Suprapubic skin (tissue), 4 donors: ENCODE data around the gene HNRNPUL2. TPM values are rescaled to one million over a fixed set of nuclear protein-coding genes. Genes with fewer than 3 reads are reported as not detected.
"Not testable (repeated sequence)": the region's sequence is repeated elsewhere in the genome, so short reads cannot be mapped to it uniquely, and the experiment has no call there.

Experiments used
- DNase-seq, 2 donors: peaks; one replicate each; pipeline ENCODE4 v3.0.0-alpha.2; 2019; ENCODE audit warnings: low spot score in 2 of 2
- H3K27ac ChIP-seq: fragments of 200-600 bp; sonication (generic); one replicate; pipeline ENCODE4 v1.5.1; 2019
- H3K27me3 ChIP-seq: fragments of 200-600 bp; sonication (generic); one replicate; pipeline ENCODE4 v1.5.1; 2019
- H3K36me3 ChIP-seq: fragments of 200-600 bp; sonication (generic); one replicate; pipeline ENCODE4 v1.5.1; 2019
- H3K4me1 ChIP-seq: fragments of 200-600 bp; sonication (generic); one replicate; pipeline ENCODE4 v1.5.1; 2019
- H3K4me3 ChIP-seq: fragments of 200-600 bp; sonication (generic); one replicate; pipeline ENCODE4 v1.5.1; 2019; ENCODE audit warnings: mild to moderate bottlenecking
- H3K9me3 ChIP-seq: fragments of 200-600 bp; sonication (generic); one replicate; pipeline ENCODE4 v1.5.1; 2019
- CTCF ChIP-seq, 2 donors: fragments of 200-600 bp in 1 of 2; fragments of 450-650 bp in 1 of 2; sonication (generic) in 1 of 2; IDR thresholded peaks; one replicate each; pipeline ENCODE4 v1.5.1; 2016 to 2019; ENCODE audit warnings: antibody characterized with exemption in 2 of 2, mild to moderate bottlenecking in 1 of 2, moderate library complexity in 1 of 2
- EP300 ChIP-seq: sonication (generic); formaldehyde crosslinking; IDR thresholded peaks from one replicate; pipeline ENCODE4 v1.6.1; 2017; ENCODE audit warnings: antibody characterized with exemption
- POLR2A ChIP-seq, 2 donors: fragments of 450-650 bp; IDR thresholded peaks; one replicate each; pipeline ENCODE4 v1.6.1; 2017; ENCODE audit warnings: antibody characterized with exemption in 2 of 2, mild to moderate bottlenecking in 2 of 2, moderate library complexity in 2 of 2
- POLR2AphosphoS5 ChIP-seq, 3 donors: sonication (generic); formaldehyde crosslinking; IDR thresholded peaks; one replicate each; pipeline ENCODE4 v1.6.1; 2017; ENCODE audit warnings: antibody characterized with exemption in 3 of 3
- WGBS: methylation state at CpG from one replicate; pipeline ENCODE4 v1.1.5; 2018; 5-methylcytosine and 5-hydroxymethylcytosine counted together
- total RNA-seq, 4 donors: library from RNA; depleted of rRNA; stranded (reverse); fragments of >200 nt; gene quantifications; one replicate each; pipeline ENCODE4 v1.1.0, GENCODE V29; 2016

HNRNPUL2 gene
- 10 to 100 TPM; 21.1 to 51.5 (median 33.6) TPM for total RNA-seq

GRCh38 chr11:62727165-62727871, at the start of gene HNRNPUL2:
HNRNPUL2 (minus strand) TSS chr11:62727457; CDS start chr11:62727156, 301 bp downstream.
- Histone ChIP-seq H3K4me1 (peaks cover 58% of the 10 kb centered on the region), H3K36me3 (peaks cover 19% of the 10 kb centered on the region), H3K4me3 (peak within 1 kb of the TSS; percentile 95), H3K27me3 (no peaks in the 10 kb centered on the region), H3K9me3 (no peaks in the 10 kb centered on the region), H3K27ac (peak within 1 kb of the TSS; percentile 97)
- 0% methylated on average over 18 of the region's 72 CpGs for WGBS
- peak; percentile 86 to 89 for TF ChIP-seq POLR2A (IDR thresholded peaks at IDR 0.05)
- TF ChIP-seq CTCF (IDR thresholded peaks at IDR 0.05), result no peak
- TF ChIP-seq POLR2AphosphoS5 (IDR thresholded peaks at IDR 0.05), result peak; percentile 90 to 95 (median 95)
- peak; percentile 99 for DNase-seq

DNA sequence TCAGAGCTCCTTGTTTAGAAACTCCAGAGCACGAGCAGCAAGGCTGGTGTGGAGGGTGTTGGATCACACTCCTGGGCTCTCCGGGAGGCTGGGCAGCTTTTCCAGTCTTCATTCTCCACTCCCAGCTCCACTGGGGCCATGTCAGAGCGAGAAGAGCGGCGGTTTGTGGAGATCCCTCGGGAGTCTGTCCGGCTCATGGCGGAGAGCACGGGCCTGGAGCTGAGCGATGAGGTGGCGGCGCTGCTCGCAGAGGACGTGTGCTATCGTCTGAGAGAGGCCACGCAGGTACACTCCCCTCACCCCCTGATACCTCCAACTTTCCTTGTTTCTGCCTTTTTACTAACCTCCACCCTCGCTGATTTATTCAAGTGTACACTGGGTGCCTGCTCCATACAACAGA, 48.4 kb upstream of the HNRNPUL2 start:
- Histone ChIP-seq H3K27me3 (no peaks in the 10 kb centered on the region), H3K36me3 (peaks cover 48% of the 10 kb centered on the region), H3K4me3 (no peak overlapping the region), H3K4me1 (peaks cover 18% of the 10 kb centered on the region), H3K9me3 (no peaks in the 10 kb centered on the region), H3K27ac (no peak overlapping the region)
- no peak for DNase-seq
- WGBS, result 92% methylated on average over 17 of the region's 17 CpGs
- TF ChIP-seq POLR2AphosphoS5 (IDR thresholded peaks at IDR 0.05) (no peak), CTCF (IDR thresholded peaks at IDR 0.05) (no peak), POLR2A (IDR thresholded peaks at IDR 0.05) (no peak), EP300 (no peak)

GRCh38 chr11:62774407-62774806, 47.1 kb upstream of the HNRNPUL2 start:
- TF ChIP-seq EP300 (no peak), CTCF (IDR thresholded peaks at IDR 0.05) (no peak), POLR2AphosphoS5 (IDR thresholded peaks at IDR 0.05) (no peak), POLR2A (IDR thresholded peaks at IDR 0.05) (no peak)
- no peak for DNase-seq
- Histone ChIP-seq H3K36me3 (peaks cover 37% of the 10 kb centered on the region), H3K27ac (no peak overlapping the region), H3K27me3 (no peaks in the 10 kb centered on the region), H3K4me3 (no peak overlapping the region), H3K9me3 (no peaks in the 10 kb centered on the region), H3K4me1 (peaks cover 26% of the 10 kb centered on the region)
- 79% methylated on average over 6 of the region's 6 CpGs for WGBS

GRCh38 chr11:62771144-62772021, 44.1 kb upstream of the HNRNPUL2 start, which contains the start of gene TAF6L:
TAF6L (plus strand) TSS chr11:62771396; CDS start chr11:62775784, 4,388 bp downstream.
- Histone ChIP-seq H3K36me3 (peaks cover 26% of the 10 kb centered on the region), H3K4me1 (peaks cover 26% of the 10 kb centered on the region), H3K4me3 (peak within 1 kb of the TSS; percentile 66), H3K27me3 (no peaks in the 10 kb centered on the region), H3K9me3 (no peaks in the 10 kb centered on the region), H3K27ac (peak within 1 kb of the TSS; percentile 96)
- DNase-seq, result peak; percentile 99
- 5% methylated on average over 39 of the region's 60 CpGs for WGBS
- TF ChIP-seq EP300 (no peak), POLR2A (IDR thresholded peaks at IDR 0.05) (peak; percentile 4 to 8), POLR2AphosphoS5 (IDR thresholded peaks at IDR 0.05) (peak in 2 of 3 donors; percentile 49 to 91), CTCF (IDR thresholded peaks at IDR 0.05) (no peak)

DNA sequence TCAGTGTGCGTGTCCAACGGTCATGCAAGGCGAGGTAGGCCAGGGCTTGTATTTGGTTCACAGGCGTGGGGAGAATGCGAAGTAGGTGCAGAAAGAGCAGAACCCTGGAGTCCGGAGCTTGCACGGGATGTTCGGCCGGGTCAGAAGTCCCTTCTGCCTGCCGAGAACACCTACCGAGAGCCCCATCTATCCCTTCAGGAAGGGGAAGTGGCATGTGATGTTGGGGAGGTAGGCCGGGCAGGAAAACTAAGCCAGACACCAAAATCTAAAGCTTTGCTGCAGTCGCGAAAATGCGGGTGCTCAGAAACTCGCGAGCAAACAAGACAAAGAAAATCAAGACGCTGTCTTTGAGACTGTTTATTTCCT, 43.5 kb upstream of the HNRNPUL2 start:
- TF ChIP-seq CTCF (IDR thresholded peaks at IDR 0.05), result no peak
- TF ChIP-seq POLR2AphosphoS5 (IDR thresholded peaks at IDR 0.05), result no peak
- TF ChIP-seq EP300, result no peak
- no peak for TF ChIP-seq POLR2A (IDR thresholded peaks at IDR 0.05)
- no peaks in the 10 kb centered on the region for H3K9me3 ChIP-seq
- 2% methylated on average over 18 of the region's 18 CpGs for WGBS

DNA sequence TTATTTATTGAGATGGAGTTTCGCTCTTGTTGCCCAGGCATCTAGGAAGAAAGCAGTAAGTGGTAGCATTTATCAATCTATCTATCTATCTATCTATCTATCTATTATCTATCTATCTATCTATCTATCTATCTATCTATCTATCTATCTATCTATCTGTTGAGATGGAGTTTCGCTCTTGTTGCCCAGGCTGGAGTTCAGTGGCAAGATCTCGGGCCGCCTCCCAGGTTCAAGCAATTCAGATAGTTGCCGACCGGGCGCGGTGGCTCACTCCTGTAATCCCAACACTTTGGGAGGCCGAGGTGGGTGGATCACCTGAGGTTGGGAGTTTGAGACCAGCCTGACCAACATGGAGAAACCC, 33.6 kb upstream of the HNRNPUL2 start:
- peak overlapping the region; percentile 85 for H3K4me3 ChIP-seq

More for the DNA sequence above, 43.5 kb upstream of the HNRNPUL2 start:
- Histone ChIP-seq H3K36me3 (peaks cover 26% of the 10 kb centered on the region), H3K4me1 (peaks cover 26% of the 10 kb centered on the region), H3K27me3 (no peaks in the 10 kb centered on the region), H3K4me3 (peak overlapping the region; percentile 66), H3K27ac (peak overlapping the region; percentile 96)
- peak in 1 of 2 donors; percentile 69 for DNase-seq

More for the DNA sequence above, 33.6 kb upstream of the HNRNPUL2 start:
- Histone ChIP-seq H3K27ac (peak overlapping the region; percentile 89), H3K36me3 (peaks cover 14% of the 10 kb centered on the region), H3K4me1 (peaks cover 24% of the 10 kb centered on the region)
- WGBS, result 28% methylated on average over 9 of the region's 9 CpGs
- not testable (repeated sequence) for H3K9me3 ChIP-seq, H3K27me3 ChIP-seq, DNase-seq
